Uterus (tissue), 4 donors: ENCODE results near the gene USP47. TPM values are rescaled to one million over a fixed set of nuclear protein-coding genes. Genes with fewer than 3 reads are reported as not detected.

Experiments used
- DNase-seq, 2 donors: peaks; one replicate each; pipeline ENCODE4 v3.0.0-alpha.2; 2019 to 2020
- H3K27ac ChIP-seq, 2 donors: fragments of 200-600 bp; sonication (generic); 1 replicate in 1 of 2; 2 replicates in 1 of 2; pipeline ENCODE4 v1.5.1; 2016 to 2018
- H3K27me3 ChIP-seq, 2 donors: fragments of 200-600 bp; sonication (generic); one replicate each; pipeline ENCODE4 v1.5.1; 2018 to 2019; ENCODE audit warnings: control low read depth in 1 of 2
- H3K36me3 ChIP-seq, 2 donors: fragments of 200-600 bp; sonication (generic); one replicate each; pipeline ENCODE4 v1.5.1; 2019; ENCODE audit warnings: control low read depth in 1 of 2
- H3K4me1 ChIP-seq, 2 donors: fragments of 200-600 bp; sonication (generic); one replicate each; pipeline ENCODE4 v1.5.1; 2018 to 2019; ENCODE audit warnings: control low read depth in 1 of 2
- H3K4me3 ChIP-seq, 2 donors: fragments of 200-600 bp; sonication (generic); 1 replicate in 1 of 2; 2 replicates in 1 of 2; pipeline ENCODE4 v1.5.1; 2018 to 2019; ENCODE audit warnings: mild to moderate bottlenecking in 1 of 2
- H3K9me3 ChIP-seq, 2 donors: fragments of 200-600 bp; sonication (generic); one replicate each; pipeline ENCODE4 v1.5.1; 2019; ENCODE audit warnings: control low read depth in 1 of 2
- POLR2A ChIP-seq, 2 donors: fragments of 450-650 bp; IDR thresholded peaks; one replicate each; pipeline ENCODE4 v1.6.1; 2016; ENCODE audit warnings: antibody characterized with exemption in 2 of 2, mild to moderate bottlenecking in 1 of 2, moderate library complexity in 1 of 2
- intact Hi-C: fragments of 100-400 bp; cut with DNase I; formaldehyde crosslinking; loops from one replicate; pipeline ENCODE4 v1.15.1; 2023; ENCODE audit warnings: low total_unique reads
- total RNA-seq, 4 donors: library from RNA; depleted of rRNA in 3 of 4; stranded (reverse); fragments of >200 nt in 3 of 4; gene quantifications; one replicate each; pipeline versions ENCODE4 v1.1.0 to v1.2.4, GENCODE V29; 2014 to 2023
- TF ChIP-seq, protein P1 (sequence below), 4 experiments: fragments of 200-600 bp in 2 of 4; fragments of 450-650 bp in 2 of 4; sonication (generic) in 2 of 4; IDR thresholded peaks; one replicate each; pipeline ENCODE4 v1.5.1; 2016 to 2019; ENCODE audit warnings: antibody characterized with exemption in 4 of 4, mild to moderate bottlenecking in 2 of 4, moderate library complexity in 1 of 4
- donor health status: DM: yes; HTN: yes; CAD: no.

USP47 gene
- total RNA-seq, 4 donors from 2014 or later: 83.4 to 247 (median 146) TPM

GRCh38 chr11:11806586-11806985 is 35.2 kb upstream of the USP47 start:
- no peak overlapping the region for H3K4me3 ChIP-seq
- TF ChIP-seq, protein P1, sequence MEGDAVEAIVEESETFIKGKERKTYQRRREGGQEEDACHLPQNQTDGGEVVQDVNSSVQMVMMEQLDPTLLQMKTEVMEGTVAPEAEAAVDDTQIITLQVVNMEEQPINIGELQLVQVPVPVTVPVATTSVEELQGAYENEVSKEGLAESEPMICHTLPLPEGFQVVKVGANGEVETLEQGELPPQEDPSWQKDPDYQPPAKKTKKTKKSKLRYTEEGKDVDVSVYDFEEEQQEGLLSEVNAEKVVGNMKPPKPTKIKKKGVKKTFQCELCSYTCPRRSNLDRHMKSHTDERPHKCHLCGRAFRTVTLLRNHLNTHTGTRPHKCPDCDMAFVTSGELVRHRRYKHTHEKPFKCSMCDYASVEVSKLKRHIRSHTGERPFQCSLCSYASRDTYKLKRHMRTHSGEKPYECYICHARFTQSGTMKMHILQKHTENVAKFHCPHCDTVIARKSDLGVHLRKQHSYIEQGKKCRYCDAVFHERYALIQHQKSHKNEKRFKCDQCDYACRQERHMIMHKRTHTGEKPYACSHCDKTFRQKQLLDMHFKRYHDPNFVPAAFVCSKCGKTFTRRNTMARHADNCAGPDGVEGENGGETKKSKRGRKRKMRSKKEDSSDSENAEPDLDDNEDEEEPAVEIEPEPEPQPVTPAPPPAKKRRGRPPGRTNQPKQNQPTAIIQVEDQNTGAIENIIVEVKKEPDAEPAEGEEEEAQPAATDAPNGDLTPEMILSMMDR (IDR thresholded peaks at IDR 0.05): no peak
- TF ChIP-seq POLR2A (IDR thresholded peaks at IDR 0.05): no peak
- no peaks in the 10 kb centered on the region for H3K27me3 ChIP-seq
- no peaks in the 10 kb centered on the region for H3K4me1 ChIP-seq
- intact Hi-C loops: loop anchor here (10.0 kb wide), 2 partner anchors 238 to 478 kb away; no protein-coding TSS in a partner anchor
- no peak for DNase-seq
- H3K27ac ChIP-seq: no peak overlapping the region
- no peaks in the 10 kb centered on the region for H3K36me3 ChIP-seq
- H3K9me3 ChIP-seq: no peaks in the 10 kb centered on the region

DNA sequence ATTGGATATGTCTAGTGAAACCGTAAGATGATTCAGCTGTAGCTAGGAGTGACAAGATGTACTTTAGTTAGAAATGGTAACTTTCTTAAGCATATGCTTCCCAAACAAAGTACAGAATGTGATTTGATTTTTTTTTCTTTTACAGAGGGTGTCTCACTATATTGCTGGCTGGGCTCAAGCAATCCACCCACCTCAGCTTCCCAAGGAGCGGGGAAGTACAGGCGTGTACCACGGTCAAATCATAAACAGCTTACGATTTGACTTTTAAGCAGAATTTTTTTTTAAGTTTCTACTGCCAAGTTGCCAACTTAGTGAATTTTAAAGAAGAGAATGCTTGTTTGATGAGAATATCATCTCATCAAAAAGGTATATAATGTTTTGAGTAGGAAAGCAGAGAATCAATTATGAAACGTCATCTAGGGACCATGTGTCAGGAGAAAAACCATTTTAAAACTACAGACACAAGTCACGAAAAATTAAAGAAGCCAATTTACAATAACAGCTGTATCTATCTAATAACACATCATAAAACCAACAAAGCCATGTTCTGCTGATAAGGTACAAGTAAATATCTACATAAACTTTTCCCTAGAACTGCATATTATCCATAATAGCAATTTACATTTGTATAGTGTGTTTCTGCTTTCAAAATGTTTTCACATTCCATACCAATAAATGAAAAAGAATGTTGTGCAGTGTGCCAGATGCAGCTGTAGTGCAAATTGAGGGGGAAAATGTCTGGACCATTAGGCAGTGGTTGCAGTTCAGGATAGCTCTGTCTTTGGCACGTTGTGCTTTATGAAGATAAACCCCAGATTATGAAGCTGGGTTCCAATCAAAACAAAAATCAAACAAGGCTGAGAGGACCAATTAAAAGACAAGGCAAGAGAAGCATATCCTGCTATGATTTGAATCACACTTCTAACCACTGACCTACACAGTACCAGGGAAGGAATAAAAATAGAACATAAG is 33.7 kb upstream of the USP47 start:
- no peaks in the 10 kb centered on the region for H3K9me3 ChIP-seq
- TF ChIP-seq, protein P1 (IDR thresholded peaks at IDR 0.05): no peak
- no peak for TF ChIP-seq POLR2A (IDR thresholded peaks at IDR 0.05)
- no peaks in the 10 kb centered on the region for H3K36me3 ChIP-seq
- H3K4me1 ChIP-seq: no peaks in the 10 kb centered on the region
- H3K27ac ChIP-seq: peak overlapping the region; percentile 33 to 71
- H3K27me3 ChIP-seq: no peaks in the 10 kb centered on the region
- intact Hi-C loops: loop anchor here (10.0 kb wide), 2 partner anchors 237 to 477 kb away; no protein-coding TSS in a partner anchor
- H3K4me3 ChIP-seq: no peak overlapping the region
- no peak for DNase-seq

DNA sequence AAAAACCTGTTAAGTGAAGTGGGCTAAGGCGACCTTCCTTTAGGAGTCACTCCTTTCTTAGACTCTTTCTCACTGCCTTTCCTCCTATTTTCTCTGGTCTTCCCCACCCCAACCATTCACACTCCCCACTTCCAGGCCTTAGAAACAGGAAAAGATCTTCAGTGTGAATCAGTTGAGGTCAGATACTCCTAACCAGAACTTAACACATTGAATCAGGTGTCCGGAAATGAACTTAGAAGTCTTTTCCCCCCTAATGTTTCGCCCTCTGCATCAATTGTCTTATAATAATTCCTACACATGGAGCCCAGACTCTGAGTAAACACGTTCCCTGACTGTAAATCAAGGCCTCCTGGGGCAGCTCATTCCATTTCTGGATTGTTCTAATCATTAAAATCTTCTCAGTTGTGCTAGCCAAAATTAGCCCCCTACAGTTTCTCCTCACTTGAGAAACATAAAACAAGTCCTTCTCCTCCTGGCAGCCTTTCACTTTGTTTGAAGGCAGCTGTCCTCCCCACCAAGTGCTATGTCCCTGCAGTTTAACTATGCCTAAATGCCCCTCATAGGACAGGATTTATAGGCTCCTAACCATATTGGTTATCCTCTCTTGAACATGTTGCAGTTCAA is 32.7 kb upstream of the USP47 start:
- Histone ChIP-seq H3K27ac (peak overlapping the region; percentile 33 to 71), H3K4me1 (no peaks in the 10 kb centered on the region), H3K27me3 (no peaks in the 10 kb centered on the region), H3K9me3 (no peaks in the 10 kb centered on the region), H3K4me3 (no peak overlapping the region), H3K36me3 (no peaks in the 10 kb centered on the region)
- DNase-seq: no peak
- TF ChIP-seq, protein P1 (IDR thresholded peaks at IDR 0.05): no peak
- no peak for TF ChIP-seq POLR2A (IDR thresholded peaks at IDR 0.05)
- intact Hi-C loops: loop anchor here (10.0 kb wide), 2 partner anchors 236 to 476 kb away; no protein-coding TSS in a partner anchor

DNA sequence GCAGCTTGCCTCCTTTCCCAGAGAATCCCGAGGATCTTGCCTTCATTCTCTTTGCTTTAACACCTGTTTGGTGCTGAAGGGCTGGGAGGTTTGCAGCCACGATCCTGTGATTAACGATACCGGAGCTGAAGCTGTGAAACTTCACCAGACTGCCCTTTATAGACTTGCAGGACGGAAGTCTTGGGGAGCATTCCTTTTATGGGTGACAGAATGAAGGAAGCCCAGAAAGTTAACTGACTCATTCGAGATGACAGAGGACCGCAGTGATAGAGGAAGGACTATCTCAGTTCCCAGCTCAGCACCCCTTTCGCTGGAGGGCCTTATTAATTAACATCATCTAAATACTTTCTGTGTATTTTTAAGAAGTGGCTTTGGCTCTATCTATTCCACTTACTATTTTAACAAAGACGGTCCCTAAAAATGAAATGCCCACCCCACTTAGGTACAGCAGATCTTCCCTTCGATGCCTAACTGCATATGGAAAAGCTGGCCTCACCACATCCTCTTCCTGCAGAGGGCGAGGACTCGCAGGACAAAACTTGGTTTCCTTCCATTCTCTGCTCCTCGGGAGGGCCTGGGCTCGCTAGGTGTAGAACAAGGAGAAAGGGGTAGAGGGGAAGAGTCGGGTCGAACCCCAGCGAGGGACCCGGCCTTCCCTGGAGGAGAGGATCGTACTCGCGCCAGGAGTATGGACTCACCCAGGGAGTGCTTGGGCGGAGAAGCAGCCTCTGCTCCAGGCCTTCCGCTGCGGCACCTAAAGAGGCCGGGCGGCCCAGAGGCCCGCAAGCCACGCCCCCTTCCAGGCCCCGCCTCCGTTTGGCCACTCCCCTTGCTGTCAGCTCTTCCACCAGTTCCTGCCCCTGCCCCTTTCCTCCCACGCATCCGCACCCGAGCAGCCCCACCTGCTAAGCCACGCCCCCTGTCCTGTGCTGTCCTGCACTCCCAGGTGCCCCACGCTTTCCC is 30.7 kb upstream of the USP47 start:
- no peaks in the 10 kb centered on the region for H3K9me3 ChIP-seq
- H3K27ac ChIP-seq: peak overlapping the region in 1 of 2 donors; percentile 47
- H3K4me1 ChIP-seq: no peaks in the 10 kb centered on the region
- H3K4me3 ChIP-seq: no peak overlapping the region
- intact Hi-C loops: no loop called here
- H3K27me3 ChIP-seq: no peaks in the 10 kb centered on the region
- TF ChIP-seq, protein P1 (IDR thresholded peaks at IDR 0.05): no peak
- TF ChIP-seq POLR2A (IDR thresholded peaks at IDR 0.05): no peak
- H3K36me3 ChIP-seq: no peaks in the 10 kb centered on the region
- DNase-seq: no peak
